ENCODE results near the gene KY. TPM values are rescaled to one million over a fixed set of nuclear protein-coding genes. Genes with fewer than 3 reads are reported as not detected.
A peak's percentile ranks its signal among the peaks of the same experiment; 100 is the strongest.
"Not testable (repeated sequence)": the region's sequence is repeated elsewhere in the genome, so short reads cannot be mapped to it uniquely, and the experiment has no call there.

The KY gene
- total RNA-seq, 1 experiment from 2014 or later: 1.1 TPM

DNA sequence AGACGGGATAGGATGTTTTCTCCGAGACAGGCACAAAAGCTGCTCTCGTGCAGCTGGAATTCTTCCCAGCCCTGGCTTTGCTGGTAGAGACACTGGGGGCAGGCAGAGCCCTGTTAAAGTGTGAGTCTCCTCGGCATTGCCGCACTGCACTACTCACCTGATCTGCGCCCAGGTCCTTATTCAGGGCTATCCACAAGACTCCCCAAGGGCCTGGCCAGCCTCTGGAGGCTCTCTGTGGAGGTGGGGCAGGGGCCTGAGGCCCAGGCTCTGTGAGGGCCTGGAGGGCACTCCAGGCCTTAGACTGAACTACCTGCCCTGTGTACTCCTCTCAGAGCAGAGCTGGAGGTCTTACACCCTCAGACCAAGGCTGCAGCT, 48.4 kb downstream of the KY start:
- Histone ChIP-seq H3K4me3 (no peak overlapping the region), H3K9me3 (no peaks in the 10 kb centered on the region), H3K36me3 (no peaks in the 10 kb centered on the region), H3K27me3 (no peaks in the 10 kb centered on the region)
- no peak for DNase-seq

DNA sequence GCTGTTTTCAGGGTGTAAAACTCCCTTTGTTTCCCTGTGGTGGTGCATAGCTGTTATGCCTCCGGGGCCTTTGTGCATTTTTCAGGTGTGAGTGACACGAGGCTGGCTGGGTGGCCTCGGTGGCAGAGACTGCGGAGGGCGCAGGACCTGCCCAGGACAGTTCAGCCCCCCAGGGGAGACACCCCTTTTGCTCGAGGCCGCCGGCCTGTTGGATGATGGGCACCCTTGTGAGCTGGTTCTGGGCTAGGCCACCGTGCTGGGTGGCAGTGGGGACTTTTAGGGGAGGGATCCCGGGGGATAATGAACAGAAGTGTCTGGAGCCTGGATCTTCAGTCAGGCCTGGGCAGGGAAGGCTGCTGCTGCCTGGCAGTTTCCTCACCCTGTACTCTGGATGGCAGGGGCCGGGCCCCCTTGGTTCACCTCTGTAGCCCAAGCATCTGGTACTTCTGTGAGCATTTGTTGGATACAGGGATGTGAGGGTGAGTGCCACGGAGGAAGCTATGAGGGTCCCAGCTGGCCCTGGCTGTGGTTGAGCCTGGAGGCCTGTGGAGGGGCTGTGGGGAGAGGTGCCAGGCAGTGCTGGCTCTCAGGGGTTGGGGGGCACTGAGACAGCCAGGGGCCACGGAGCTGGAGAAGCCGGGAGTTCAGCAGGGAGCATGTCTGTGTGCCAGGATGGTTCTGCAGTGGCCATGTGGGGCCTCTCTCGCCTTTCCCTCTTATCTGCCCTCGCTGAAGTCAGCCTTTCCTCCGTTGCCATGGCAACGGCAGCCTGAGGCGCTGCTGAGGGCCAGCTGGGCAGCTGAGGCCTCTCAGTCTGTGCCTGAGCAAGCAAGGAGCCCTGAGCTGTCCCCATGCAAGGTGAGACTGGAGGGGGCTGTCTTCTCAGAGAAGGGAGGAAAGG, 49.0 kb downstream of the KY start:
- H3K9me3 ChIP-seq: no peaks in the 10 kb centered on the region
- H3K36me3 ChIP-seq: no peaks in the 10 kb centered on the region
- no peaks in the 10 kb centered on the region for H3K27me3 ChIP-seq
- no peak for DNase-seq
- H3K4me3 ChIP-seq: no peak overlapping the region

DNA sequence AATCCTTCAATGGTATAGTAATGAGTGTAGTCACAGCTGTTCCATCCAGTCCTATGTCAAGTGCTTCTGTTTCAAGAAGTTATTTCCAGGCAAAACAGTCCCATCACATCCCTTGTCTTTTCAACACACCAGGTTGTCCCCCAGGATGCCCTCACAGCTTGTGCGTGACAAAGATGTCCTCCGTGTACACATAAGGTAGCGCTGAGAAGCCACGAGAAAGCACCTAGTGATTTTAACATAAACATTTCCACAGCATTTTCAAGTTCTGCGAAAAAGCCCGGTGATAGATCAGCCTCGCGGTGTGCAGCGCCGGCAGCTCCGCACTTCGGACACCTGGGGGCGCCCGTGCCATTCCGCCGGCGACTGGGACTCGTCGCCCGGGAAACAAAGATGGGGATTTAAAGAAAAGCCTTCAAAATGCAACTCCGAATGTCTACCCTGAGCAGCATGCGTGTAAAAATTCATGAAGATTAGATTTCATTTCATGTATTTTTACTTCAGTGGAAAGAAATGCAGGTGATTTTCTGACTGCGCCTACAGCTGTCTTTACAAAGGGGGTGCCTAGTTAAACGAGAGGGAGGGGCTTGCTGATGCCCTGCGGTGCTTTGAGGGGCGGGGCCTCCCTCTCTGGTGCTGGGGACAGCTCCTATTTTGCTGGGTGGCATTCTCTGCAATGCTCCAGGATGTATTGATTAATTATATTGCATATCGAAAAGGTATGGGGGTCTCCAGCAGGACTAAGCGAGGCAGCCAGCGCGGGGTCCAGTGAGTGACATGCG, 49.9 kb downstream of the KY start:
- H3K4me3 ChIP-seq: no peak overlapping the region

DNA sequence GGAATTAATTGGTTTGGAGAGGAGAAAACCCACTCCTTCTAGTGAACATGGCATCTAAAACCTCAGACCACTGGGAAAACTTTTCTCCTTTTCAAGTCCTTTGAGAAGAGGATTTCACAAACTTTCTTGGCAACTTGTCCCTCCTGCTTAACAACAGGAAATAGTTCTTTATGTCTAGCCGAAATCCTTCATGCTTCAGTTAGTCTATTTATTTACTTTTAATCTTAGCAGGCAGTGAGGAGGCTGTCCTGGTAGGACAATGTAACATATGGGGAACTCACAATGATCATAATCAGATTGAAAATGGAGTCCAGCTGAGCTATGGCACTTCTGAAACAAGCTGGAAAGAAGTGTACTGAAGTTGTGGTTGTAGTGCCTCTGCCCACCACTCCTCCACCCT, 50.6 kb downstream of the KY start:
- DNase-seq: no peak
- no peaks in the 10 kb centered on the region for H3K9me3 ChIP-seq
- H3K4me3 ChIP-seq: no peak overlapping the region
- no peaks in the 10 kb centered on the region for H3K27me3 ChIP-seq
- no peaks in the 10 kb centered on the region for H3K36me3 ChIP-seq

More for the DNA sequence above, 49.9 kb downstream of the KY start:
- peak; percentile 61 for DNase-seq
- no peaks in the 10 kb centered on the region for H3K9me3 ChIP-seq
- H3K36me3 ChIP-seq: no peaks in the 10 kb centered on the region
- no peaks in the 10 kb centered on the region for H3K27me3 ChIP-seq

DNA sequence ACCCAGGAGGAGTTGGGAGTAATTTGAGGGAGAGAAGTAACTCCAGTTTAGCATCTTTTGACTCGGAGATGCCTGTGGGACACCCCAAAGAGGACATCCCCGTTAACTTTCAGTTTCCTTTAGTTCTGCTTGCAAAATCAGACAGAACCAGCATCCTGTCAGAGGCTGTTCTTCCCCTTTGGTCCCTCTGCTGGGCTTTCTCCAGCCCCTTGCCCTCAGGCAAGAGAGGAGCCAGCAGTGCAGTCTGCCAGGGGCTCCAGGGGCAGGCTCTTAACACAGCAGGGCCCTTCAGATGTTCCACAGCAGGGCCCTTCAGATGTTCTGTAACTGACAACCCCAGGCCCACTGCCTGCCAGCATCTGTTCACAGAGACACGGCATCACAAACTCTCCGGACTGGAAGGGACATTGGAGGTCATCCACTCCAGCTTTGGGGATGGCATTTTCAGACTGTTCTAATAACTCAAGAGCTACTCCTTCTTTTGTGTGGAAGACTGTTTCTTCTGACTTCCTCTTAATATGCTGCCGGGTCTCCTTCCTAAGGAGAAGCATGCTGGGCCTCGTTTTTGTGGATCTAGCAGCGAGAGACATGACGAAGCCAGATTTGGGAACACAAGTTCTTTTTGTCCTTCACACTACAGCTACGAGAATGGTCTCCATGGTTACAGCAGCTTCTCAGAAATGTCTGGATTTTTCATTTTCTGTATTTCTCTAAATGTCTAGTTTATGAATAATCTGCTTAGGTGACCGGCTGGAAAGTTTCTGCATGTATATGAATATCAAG, 51.9 kb downstream of the KY start:
- DNase-seq: no peak
- no peak overlapping the region for H3K4me3 ChIP-seq
- no peaks in the 10 kb centered on the region for H3K9me3 ChIP-seq
- H3K36me3 ChIP-seq: no peaks in the 10 kb centered on the region
- H3K27me3 ChIP-seq: no peaks in the 10 kb centered on the region

DNA sequence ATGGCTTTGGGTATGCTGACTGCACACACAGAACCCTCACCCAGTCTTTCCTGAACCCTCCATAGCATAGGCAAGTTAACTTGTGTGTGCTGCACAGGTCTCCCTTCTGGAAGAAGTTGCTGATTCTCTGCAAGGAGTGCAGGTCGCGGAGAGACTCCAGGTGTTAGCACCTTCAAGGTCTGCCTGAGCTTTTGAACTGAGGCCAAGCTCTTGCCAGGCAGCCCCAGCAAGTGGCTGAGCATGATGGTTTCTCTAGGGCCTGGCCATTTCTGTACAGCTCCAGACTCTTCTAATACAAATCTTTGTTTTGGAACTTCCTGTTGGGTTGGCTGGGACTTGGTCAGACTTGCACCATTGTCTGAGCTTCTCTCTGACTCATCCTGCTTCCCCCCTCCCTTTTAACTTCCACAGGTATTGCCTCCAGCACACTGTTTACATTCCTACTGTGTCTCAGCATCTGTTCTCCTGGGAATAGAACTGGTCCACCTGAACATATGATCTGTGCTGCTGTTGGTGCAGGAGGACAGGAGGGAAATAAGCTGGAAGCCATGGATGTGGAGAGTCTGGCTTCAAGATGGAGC, 53.3 kb downstream of the KY start:
- H3K27me3 ChIP-seq: no peaks in the 10 kb centered on the region
- H3K4me3 ChIP-seq: no peak overlapping the region
- H3K36me3 ChIP-seq: no peaks in the 10 kb centered on the region
- DNase-seq: no peak
- H3K9me3 ChIP-seq: no peaks in the 10 kb centered on the region

DNA sequence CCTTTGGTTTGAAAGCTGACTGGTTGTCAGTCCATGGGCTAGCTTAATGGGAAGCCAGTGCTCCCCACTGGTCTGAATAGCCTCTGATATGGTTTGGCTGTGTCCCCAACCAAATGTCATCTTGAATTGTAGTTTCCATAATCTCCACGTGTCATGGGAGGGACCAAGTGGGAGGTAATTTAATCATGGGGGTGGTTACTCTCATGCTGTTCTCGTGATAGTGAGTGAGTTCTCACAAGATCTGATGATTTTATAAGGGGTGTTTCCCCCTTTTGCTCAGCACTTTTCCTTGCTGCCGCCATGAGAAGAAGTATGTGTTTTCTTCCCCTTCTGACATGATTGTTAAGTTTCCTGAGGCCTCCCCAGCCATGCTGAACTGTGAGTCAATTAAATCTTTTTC, 55.8 kb downstream of the KY start:
- not testable (repeated sequence) for H3K36me3 ChIP-seq, DNase-seq, H3K4me3 ChIP-seq, H3K9me3 ChIP-seq, H3K27me3 ChIP-seq

DNA sequence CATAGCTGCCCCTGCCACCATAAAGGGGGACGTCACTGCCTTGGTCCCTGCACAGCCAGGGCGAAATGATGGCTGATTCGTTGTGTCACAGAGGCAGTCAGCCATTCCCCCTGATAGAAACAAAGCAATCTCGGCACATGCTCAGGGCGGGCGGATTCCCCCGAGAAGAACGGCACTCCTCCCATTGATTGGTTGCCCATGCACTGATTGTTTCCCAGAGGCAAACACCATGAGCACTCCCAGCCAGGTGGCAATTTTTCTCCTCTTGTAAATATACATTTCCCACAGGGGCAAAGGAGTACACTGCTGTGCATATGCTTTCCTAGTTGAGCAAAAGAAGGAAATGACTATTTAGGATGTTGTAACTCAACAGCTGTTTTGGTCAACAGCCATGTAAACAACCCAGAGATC, 56.5 kb downstream of the KY start:
- DNase-seq: no peak
- no peaks in the 10 kb centered on the region for H3K36me3 ChIP-seq

DNA sequence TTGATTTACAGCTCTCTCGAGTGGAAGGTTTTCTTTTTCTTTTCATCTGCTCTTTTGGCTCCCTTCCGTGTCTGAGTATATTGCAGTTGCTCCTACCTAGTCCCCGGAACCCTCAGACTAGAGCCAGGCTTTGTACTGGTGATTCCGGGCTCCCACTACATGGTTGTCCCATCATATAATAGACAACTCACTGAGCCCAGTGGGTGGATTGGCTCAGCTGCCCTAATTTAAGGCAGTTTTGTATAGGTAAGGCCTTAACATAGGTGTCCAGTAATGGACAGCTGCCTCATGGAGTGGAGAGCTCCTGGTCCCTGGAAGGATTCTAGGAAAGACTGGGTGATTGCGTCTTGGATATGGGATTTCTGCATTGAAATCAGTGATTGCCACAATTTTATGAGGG, 58.0 kb downstream of the KY start:
- no peaks in the 10 kb centered on the region for H3K27me3 ChIP-seq
- H3K36me3 ChIP-seq: no peaks in the 10 kb centered on the region
- no peaks in the 10 kb centered on the region for H3K9me3 ChIP-seq
- DNase-seq: no peak
- H3K4me3 ChIP-seq: no peak overlapping the region

More for the DNA sequence above, 56.5 kb downstream of the KY start:
- Histone ChIP-seq H3K9me3 (no peaks in the 10 kb centered on the region), H3K27me3 (no peaks in the 10 kb centered on the region), H3K4me3 (no peak overlapping the region)

DNA sequence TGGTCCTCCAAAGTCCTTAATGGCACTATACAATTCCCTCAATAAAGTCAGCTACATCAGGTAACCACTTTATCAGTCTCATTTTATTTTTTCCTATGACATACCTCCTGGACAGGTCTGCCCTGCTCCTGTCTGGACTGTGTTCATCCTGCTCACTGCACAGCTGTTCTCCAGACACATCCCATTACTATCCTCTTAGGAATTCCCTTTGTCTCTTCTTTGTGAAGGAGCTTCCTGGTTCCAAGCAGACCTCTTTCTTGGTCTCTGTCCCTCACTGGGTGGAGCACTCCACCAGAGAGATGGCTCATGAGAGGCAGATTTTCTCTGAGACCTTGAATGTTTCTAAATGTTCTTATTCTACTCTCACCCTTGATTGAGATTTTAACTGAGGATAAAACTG, 60.1 kb downstream of the KY start:
- no peak for DNase-seq
- no peaks in the 10 kb centered on the region for H3K36me3 ChIP-seq
- H3K9me3 ChIP-seq: no peaks in the 10 kb centered on the region
- no peak overlapping the region for H3K4me3 ChIP-seq
- no peaks in the 10 kb centered on the region for H3K27me3 ChIP-seq

DNA sequence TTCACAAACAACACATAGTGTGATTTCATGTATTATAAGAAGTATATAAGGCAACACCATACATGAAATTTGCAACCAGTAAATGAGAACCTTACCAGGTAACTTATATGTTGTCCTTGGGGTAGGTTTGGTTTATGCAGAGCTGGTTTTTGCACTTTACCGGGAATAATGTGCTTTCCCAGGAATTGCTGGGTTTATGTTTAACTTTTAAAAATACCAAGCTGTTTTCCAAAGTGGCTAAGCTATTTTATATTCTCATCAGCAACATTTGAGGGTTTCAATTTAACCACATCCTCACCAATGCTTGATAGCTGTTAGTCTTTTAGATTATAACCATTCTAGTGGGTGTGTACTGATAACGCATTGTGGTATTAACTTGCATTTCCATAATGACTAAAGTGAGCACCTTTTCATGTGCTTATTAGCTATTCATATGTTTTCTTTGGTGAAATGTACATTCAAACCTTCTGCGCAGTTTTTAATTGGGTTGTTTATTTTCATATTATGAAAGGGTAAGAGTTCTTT, 71.6 kb downstream of the KY start:
- Histone ChIP-seq H3K36me3 (no peaks in the 10 kb centered on the region), H3K4me3 (no peak overlapping the region), H3K27me3 (no peaks in the 10 kb centered on the region), H3K9me3 (peaks cover 2% of the 10 kb centered on the region; the same call in 1 of the 2 replicates)
- DNase-seq: no peak

DNA sequence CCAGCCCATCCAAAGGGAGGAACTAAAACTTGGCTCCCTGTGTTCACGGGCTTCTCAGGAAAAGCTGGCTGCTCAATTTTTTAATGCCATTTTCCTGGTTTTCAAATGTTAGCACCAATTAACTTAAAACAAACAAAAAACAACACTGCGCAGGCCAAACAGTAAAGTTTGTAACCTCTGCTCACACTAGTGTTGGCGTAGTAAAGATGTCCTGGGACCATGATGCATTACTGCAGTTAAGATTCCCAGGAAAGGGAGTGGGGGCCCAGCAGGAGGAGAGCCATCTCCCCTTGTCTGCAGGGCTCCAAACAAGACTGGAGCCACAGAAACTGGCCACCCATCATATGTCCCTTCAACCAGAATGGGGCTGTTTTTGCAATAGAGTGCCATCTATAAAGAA, 74.0 kb downstream of the KY start:
- Histone ChIP-seq H3K9me3 (no peaks in the 10 kb centered on the region), H3K4me3 (no peak overlapping the region), H3K36me3 (no peaks in the 10 kb centered on the region), H3K27me3 (no peaks in the 10 kb centered on the region)
- DNase-seq: no peak

DNA sequence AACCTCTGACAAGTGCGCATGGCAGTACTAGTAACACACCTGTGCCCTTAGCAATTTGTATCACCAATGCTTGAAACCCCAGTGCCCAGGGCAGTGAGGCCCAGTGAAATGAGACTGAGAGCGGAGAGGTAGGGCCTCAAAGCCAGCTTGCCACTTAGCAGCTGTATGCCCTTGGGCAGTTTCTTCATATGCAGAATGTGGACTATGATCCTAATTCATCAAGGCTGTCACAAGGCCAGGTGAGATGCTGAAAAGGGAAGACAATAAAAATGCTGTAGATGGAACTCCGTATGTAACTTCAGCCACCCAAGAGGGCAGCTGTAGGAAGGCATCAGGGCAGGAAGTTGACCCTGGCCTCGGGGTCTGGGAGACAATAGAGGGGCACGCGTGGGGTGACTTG, 74.4 kb downstream of the KY start:
- peaks cover 2% of the 10 kb centered on the region; the same call in 1 of the 2 replicates for H3K9me3 ChIP-seq
- H3K27me3 ChIP-seq: no peaks in the 10 kb centered on the region
- H3K4me3 ChIP-seq: no peak overlapping the region
- no peaks in the 10 kb centered on the region for H3K36me3 ChIP-seq
- no peak for DNase-seq

DNA sequence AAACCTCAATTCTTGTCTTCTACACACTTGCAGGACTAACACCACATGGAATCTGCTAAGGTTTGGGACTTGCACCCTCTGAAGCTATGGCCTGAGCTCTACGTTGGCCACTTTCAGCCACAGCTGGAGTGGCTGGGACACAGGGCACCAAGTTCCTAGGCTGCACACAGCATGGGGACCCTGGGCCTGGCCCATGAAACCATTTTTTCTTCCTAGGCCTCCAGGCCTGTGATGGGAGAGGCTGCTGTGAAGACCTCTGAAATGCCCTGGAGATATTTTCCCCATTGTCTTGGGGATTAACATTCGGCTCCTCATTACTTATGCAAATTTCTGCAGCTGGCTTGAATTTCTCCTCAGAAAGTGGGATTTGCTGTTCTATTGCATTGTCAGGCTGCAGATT, 80.9 kb downstream of the KY start:
- DNase-seq, H3K27me3 ChIP-seq, H3K36me3 ChIP-seq, H3K9me3 ChIP-seq, H3K4me3 ChIP-seq: not testable (repeated sequence)

DNA sequence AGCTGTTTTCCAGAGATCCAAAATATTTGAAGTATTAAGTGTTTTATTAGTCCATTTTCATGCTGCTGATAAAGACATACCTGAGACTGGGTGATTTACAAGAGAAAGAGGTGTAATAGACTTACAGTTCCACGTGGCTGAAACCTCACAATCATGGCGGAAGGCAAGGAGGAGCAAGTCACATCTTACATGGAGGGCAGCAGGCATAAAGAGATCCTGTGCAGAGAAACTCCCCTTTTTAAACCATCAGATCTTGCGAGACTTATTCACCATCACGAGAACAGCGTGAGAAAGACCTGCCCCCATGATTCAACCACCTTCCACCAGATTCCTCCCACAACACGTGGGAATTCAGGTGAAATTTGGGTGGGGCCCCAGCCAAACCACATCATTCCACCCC, 82.0 kb downstream of the KY start:
- Histone ChIP-seq H3K36me3 (peaks cover 3% of the 10 kb centered on the region; the same call in 1 of the 2 replicates), H3K9me3 (peaks cover 6% of the 10 kb centered on the region)
- DNase-seq: no peak

DNA sequence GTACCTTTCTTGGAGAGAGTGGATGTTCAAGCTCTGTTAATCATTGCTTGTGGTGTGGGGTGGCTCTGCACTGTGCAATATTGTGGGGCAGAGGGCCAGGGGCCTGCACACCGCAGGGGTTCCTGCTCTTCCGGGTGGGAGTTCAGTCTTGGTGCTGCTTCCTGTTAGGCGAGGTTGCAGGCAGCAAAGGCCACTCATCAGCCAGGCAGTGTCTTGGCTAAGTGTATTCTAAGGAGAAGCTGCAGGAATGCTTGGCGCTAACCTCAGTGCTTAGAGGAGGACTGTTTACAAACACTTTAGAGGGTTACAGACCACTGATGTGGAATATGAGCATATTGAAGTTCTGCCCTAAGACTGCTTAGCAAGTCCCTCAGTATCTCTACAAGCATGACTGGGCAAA, 83.2 kb downstream of the KY start:
- DNase-seq: no peak
- H3K9me3 ChIP-seq: peaks cover 6% of the 10 kb centered on the region
- no peak overlapping the region for H3K4me3 ChIP-seq
- H3K36me3 ChIP-seq: peaks cover 3% of the 10 kb centered on the region; the same call in 1 of the 2 replicates
- no peaks in the 10 kb centered on the region for H3K27me3 ChIP-seq

More for the DNA sequence above, 82.0 kb downstream of the KY start:
- H3K4me3 ChIP-seq: no peak overlapping the region
- no peaks in the 10 kb centered on the region for H3K27me3 ChIP-seq
